AG10803 (cell line): ENCODE data around the gene ZDHHC9.

ENCODE experiments used
- DNase-seq: peaks from one replicate; pipeline ENCODE4 v3.0.0; 2010; ENCODE audit warnings: low read depth
- H3K4me3 ChIP-seq: 2 replicates; pipeline ENCODE4 v1.5.1; 2011; ENCODE audit warnings: mild to moderate bottlenecking, low read length, control low read depth
- TF ChIP-seq, protein P1 (sequence below): conservative IDR thresholded peaks from 2 replicates; pipeline ENCODE4 v1.5.1; 2011; ENCODE audit warnings: mild to moderate bottlenecking, low read length, control low read depth, inconsistent platforms

Gene ZDHHC9

GRCh38 chrX:129823115-129823514, 20.6 kb downstream of the ZDHHC9 start:
- no peak overlapping the region for H3K4me3 ChIP-seq
- TF ChIP-seq, protein P1, sequence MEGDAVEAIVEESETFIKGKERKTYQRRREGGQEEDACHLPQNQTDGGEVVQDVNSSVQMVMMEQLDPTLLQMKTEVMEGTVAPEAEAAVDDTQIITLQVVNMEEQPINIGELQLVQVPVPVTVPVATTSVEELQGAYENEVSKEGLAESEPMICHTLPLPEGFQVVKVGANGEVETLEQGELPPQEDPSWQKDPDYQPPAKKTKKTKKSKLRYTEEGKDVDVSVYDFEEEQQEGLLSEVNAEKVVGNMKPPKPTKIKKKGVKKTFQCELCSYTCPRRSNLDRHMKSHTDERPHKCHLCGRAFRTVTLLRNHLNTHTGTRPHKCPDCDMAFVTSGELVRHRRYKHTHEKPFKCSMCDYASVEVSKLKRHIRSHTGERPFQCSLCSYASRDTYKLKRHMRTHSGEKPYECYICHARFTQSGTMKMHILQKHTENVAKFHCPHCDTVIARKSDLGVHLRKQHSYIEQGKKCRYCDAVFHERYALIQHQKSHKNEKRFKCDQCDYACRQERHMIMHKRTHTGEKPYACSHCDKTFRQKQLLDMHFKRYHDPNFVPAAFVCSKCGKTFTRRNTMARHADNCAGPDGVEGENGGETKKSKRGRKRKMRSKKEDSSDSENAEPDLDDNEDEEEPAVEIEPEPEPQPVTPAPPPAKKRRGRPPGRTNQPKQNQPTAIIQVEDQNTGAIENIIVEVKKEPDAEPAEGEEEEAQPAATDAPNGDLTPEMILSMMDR, result peak; percentile 62
- peak; percentile 27 for DNase-seq

DNA sequence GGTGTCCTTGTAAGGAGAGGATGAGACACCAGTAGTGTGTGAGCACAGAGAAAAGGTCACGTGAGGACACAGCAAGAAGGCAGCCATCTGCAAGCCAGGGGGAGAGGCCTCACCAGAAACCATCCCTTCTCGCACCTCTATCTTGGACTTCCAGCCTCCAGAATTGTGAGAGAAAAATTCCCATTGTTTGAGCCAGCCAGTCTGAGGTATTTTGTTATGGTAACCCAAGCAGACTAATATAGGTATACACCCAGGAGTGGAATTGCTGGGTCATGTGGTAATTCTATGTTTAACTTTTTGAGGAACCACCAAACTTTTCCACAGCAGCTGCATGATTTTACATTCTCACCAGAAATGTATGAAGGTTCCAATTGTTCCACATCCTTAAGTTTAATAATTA, 25.6 kb downstream of the ZDHHC9 start:
- DNase-seq, result no peak
- TF ChIP-seq, protein P1, result no peak

GRCh38 chrX:129813662-129814368, 29.9 kb downstream of the ZDHHC9 start:
- DNase-seq, result no peak
- TF ChIP-seq, protein P1, result no peak
- H3K4me3 ChIP-seq, result no peak overlapping the region

More for the DNA sequence above, 25.6 kb downstream of the ZDHHC9 start:
- H3K4me3 ChIP-seq, result no peak overlapping the region

DNA sequence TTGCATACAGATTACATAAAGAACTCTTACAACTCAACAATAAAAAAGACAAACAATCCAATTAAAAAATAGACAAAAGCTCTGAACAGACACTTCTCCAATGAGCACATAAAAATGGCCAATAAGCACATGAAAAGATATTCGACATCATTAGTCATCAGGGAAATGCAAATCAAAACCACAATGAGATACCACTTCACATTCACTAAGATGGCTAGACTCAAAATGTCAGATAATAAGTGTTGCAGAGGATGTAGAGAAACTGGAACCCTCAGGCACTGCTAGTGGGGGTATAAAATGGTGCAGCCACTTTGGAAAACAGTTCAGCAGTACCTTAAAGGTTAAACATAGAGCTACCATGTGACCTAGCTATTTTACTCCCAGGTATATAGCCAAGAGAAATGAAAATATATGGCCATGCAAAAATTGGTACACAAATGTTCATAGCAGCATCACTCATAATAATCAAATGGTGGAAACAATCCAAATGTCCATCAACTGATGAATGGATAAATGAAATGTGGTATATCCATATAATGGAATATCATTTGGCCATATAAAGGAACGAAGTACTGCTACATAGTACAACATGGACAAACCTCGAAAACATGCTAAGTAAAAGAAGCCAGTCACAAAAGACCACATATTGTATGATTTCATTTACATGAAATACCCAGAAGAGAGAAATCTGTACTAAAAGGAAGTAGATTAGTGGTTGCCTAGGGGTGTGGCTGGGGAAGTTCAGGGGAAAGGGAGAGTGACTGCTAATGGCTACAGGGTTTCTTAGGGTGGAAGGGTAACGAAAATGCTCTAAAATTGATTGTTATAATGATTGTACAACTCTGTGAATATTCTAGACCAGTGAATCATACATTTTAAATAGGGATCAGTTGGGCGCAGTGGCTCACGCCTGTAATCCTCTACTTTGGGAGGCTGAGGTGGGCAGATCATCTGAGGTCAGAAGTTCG, 34.6 kb downstream of the ZDHHC9 start:
- DNase-seq, result peak; percentile 0
- TF ChIP-seq, protein P1, result no peak
- no peak overlapping the region for H3K4me3 ChIP-seq

DNA sequence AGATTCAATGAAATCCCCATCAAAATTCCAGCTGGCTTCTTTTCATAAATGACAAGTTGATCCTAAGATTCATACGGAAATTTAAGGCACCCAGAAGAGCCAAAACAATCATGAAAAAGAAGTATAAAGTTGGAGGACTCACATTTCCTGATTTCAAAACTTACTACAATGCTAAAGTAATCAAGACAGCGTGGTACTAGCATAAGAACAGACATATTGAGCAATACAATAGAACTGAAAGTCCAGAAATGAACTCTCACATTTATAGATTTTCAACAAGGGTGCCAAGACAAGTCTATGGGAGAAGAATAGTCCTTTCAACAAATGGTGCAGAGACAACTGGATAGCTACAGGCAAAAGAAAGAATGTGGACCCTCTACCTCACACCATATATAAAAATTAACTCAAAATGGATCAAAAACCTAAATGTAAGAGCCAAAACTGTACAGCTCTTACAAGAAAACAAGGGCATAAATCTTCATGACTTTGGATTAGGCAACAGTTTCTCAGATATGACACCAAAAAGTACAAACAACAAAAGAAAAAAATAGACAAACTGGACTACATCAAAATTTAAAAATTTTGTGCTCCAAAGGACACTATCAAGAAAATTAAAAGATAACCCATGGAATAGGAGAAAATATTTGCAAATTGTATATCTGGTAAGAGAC, 35.4 kb downstream of the ZDHHC9 start:
- H3K4me3 ChIP-seq, result no peak overlapping the region
- DNase-seq, result peak; percentile 52
- TF ChIP-seq, protein P1, result no peak

DNA sequence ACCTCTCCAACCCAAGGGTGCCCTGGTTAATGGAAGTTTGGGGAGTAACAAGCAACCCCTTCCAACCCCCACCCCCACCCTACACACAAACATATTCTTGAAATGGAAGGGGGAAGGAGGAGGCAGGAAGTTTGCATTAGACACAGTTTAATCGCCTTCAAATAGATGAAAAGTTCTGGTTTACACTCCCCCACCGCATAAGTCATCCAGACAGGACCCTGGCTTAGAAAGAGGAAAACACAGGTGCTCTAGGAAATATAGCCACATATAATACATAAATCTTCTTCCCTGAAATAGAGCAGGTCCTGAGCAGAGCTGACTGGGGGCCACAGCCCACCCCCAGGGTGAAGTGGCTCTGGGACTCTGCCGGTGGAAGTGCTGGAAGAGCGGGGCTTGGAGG, 38.9 kb downstream of the ZDHHC9 start:
- no peak for DNase-seq
- TF ChIP-seq, protein P1, result no peak
- no peak overlapping the region for H3K4me3 ChIP-seq
